GM18870 (cell line): ENCODE results near the gene ABITRAM.

ENCODE experiments used
- ATAC-seq: cut with Tn5 transposase; IDR thresholded peaks from one replicate; pipeline ENCODE4 v1.9.1; 2021; ENCODE audit warnings: moderate library complexity; ENCODE audit not compliant: unreplicated experiment

The ABITRAM gene

DNA sequence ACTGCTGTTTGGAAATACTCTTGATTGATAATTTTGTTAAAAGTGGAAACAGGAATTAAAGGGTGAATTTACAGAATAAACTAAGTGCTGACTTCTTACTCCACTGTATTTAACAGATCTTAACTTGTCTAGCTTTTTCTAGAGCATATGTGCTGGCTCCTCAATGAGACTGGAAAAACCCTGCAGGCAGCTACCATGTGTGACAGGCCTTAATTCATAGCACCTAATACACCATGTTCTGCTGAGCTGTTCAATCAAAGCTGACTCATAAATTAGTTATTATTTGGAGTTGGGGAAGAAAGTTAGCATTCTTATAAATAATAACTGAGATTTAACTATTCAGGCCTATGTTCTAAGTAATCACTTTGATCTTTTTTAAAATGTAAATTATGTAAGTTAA lies 49.7 kb downstream of the ABITRAM start:
- no peak for ATAC-seq
